ENCODE data around the gene SRGAP3.

The SRGAP3 gene

DNA sequence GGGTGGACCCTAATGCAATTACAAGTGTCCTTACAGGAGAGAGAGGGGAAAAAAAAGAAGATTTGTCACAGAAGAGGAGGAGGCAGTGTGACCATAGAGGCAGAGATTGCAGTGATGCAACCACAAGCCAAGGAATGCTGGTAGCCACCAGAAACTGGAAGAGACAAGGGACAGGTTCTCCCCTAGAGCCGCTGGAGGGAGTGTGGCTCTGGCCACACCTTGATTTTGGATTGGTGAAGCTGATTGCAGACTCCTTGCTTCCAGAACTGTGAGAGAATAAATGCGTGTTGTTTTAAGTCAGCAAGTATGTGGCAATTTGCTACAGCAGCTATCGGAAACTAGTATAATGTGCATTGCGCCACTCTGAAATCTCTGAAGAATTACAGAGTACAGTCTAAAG is 110.1 kb downstream of the SRGAP3 start:
- DNase-seq: no peak

- no peak for DNase-seq
Measured at GRCh38 chr3:9137676-9138075, 111.8 kb downstream of the SRGAP3 start.

- no peak for DNase-seq
Measured at GRCh38 chr3:9136746-9137465, 112.5 kb downstream of the SRGAP3 start.

- DNase-seq: no peak
Measured at GRCh38 chr3:9135930-9136525, 113.4 kb downstream of the SRGAP3 start.

GRCh38 chr3:9135526-9135925 is 113.9 kb downstream of the SRGAP3 start:
- no peak for DNase-seq

GRCh38 chr3:9133656-9134055 is 115.8 kb downstream of the SRGAP3 start:
- no peak for DNase-seq

DNA sequence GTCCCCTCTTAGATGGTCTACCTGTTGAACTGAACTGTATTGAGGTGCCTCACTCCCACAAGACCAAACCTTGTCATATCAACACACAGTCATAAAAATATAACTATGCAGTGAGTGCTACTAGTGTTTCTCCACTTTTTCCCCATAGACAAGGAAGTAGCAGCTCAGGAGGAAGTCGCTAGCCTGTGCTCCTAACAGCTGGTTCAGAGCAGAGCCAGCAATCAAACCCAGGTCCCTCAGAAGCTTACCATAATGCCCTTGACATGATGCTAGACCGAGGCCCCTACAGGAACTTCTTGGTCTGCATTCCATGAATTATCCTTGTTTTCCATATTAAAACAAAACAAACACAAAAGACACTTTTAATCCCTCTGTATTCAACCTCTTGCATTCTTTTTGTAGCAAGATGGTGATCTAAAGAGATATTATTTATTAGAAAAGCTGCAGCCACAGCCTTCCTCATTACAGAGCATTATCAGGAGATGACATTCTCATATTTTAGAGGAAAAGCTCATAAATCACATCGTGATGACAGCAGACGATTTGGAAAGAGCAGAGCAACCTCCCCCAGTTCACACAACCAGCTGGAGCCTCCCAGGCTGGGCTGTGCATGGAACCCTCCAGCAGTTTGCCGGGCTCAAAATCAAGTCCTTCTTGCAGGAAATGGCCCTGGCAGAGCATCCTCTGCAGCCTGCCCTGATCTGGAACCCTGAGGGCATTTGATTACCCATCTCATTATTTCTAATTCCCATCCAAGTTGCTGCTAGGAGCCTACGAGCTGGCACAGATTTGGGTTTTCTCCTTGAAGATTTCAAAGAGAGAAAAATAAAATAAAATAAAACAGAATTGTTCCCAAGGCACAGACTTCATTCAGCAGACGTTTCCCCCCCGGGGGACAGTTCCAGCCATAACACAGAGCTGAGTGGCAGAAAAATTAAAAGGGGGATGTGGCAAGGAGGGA is 118.8 kb downstream of the SRGAP3 start:
- no peak for DNase-seq

- DNase-seq: no peak
Measured at GRCh38 chr3:9129365-9129764, 120.1 kb downstream of the SRGAP3 start.

- DNase-seq: no peak
Measured at GRCh38 chr3:9125278-9125951, 124.0 kb downstream of the SRGAP3 start.

DNA sequence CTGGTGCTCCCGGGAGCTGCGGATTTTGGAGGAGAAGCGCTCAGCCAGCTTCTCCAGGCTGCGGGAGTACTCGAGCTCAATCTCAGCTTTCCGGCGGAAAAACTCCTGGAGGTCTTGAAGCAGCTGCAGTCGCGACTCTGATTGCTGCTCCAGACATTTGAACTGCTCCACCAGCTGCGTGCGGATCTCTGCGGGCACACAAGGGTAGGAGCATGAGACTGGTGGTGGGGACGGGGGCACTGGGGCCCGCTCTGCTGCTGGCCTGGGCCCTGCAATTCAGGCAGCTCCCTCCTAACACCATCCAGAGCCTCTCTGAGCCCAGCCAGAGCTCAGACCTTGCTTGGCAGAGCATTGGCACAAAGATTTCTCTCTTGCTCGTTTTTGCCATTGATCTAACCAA is 124.7 kb downstream of the SRGAP3 start:
- DNase-seq: no peak

GRCh38 chr3:9123840-9124239 is 125.6 kb downstream of the SRGAP3 start:
- no peak for DNase-seq

DNA sequence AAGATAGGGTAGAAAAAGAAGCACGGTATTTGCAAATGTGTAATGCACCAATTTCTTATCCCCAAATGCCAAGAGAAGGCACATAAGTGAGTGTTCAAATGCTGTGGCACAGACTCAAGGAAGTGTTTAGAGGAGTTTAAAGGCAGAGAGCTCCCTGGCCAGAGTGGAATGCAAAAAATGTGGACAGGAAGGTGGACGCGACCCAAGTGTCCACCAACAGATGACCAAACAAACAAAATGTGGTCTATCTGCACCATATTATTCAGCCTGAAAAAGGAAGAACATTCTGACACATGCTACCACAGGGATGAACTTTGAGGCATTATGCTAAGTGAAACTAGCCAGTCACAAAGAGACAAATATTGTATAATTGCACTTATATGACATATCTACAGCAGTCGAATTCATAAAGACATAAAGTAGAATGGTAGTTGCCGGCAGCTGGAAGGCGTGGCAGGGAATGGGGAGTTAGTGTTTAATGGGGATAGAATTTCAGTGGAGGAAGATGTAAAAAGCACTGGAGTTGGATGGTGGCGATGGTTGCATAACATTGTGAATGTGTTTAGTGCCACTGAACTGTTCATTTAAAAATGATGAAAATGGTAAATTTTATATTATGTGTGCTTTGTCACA is 126.6 kb downstream of the SRGAP3 start:
- DNase-seq: no peak

GRCh38 chr3:9121366-9122001 is 128.0 kb downstream of the SRGAP3 start:
- DNase-seq: no peak

GRCh38 chr3:9119331-9119730 is 130.1 kb downstream of the SRGAP3 start:
- DNase-seq: no peak

DNA sequence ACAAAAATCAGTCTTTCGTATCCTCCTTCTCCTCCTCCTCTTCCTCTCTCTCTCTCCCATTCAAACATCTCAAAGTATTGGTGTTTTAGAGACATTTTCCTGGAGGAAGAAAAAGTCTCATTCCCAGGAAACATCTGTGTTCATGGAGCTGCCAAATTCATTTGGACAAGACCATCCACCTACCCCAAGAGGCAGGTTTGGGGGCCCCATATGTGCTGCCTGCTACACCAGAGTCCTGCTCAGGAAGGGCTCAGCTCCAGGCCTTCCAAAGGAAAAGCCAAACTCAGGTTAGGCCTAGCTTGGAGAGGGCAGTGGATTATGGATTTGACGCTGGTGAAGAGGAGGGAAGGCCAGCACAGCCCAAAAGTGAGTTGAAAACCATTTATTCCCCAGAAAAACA is 131.2 kb downstream of the SRGAP3 start:
- DNase-seq: no peak

DNA sequence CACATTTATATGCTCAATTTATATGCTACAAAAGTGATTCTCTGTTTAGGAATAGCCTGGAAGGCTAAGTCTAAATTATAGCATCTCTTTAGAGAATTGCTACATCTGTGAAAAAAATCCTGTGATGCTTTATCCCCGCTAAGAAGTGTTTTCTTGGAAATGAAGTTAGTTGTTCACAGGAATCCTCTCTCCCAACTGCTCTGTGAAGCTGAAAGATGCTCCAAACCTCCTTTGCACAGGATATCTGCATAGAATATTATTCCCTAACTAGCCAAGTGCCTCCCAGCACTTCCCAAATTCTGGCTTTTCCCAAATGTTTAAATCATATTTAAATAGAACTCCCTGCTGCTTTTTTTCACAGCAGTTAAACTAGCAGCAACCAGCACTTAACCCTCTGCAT is 132.2 kb downstream of the SRGAP3 start:
- no peak for DNase-seq

- no peak for DNase-seq
Measured at GRCh38 chr3:9116336-9116735, 133.1 kb downstream of the SRGAP3 start.

GRCh38 chr3:9115336-9115735 is 134.1 kb downstream of the SRGAP3 start:
- no peak for DNase-seq

DNA sequence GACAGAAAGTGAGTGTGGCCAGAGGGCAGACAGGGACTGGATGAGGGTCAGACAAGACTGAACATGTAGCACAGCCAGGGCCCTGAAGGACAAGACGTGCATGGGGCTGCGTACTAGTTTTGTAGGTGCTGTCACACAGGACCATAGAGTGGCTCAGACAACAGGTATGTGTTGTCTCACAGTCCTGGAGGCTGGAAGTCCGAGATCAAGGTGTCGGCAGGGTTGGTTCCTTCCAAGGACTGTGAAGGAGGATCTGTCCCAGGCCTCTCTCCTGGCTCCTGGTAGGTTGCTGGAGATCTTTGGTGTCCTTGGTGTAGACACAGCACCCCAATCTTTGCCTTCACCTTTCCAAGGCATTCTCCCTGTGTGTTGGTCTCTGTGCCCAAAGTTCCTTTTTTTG is 136.4 kb downstream of the SRGAP3 start:
- DNase-seq: no peak

GRCh38 chr3:9111866-9112265 is 137.6 kb downstream of the SRGAP3 start:
- DNase-seq: no peak

GRCh38 chr3:9111417-9111816 is 138.0 kb downstream of the SRGAP3 start:
- DNase-seq: no peak

DNA sequence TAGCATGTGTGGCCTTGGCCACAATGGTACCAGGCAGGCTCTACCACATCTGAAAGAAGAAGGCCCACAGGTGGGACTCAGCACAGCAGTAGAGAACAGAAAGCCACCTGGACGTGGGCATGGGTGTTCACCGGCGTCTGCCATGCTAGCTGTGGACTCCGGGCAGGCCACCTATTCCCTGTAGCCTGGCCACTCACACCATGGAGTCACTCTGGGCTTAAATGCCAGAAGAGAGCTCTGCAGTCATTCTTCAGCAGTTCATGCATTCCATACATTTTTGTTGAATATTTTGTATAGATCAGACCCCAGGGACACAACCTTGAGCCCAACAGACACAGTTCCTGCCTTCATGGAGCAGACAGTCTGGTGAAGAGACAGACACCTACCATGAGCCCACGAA is 138.6 kb downstream of the SRGAP3 start:
- DNase-seq: no peak
